DND-41 (cell line): ENCODE data around the gene ST6GALNAC5.

Source experiments
- ATAC-seq: fragments of 200-7000 bp; cut with Tn5 transposase; 3 replicates; pipeline ENCODE4 v1.9.1; 2021; ENCODE audit warnings: low read depth; ENCODE audit not compliant: insufficient read depth
- DNase-seq: peaks from one replicate; pipeline ENCODE4 v3.0.0-alpha.2; 2020
- H2AFZ ChIP-seq: 2 replicates; pipeline ENCODE4 v1.6.0; 2012; ENCODE audit warnings: low read depth, low read length
- H3K27ac ChIP-seq: 2 replicates; pipeline ENCODE4 v1.5.1; 2012; ENCODE audit warnings: low read length, inconsistent platforms
- H3K27me3 ChIP-seq: fragments of 200-600 bp; sonication (generic); 2 replicates; pipeline ENCODE4 v1.6.0; 2012; ENCODE audit warnings: low read length, mild to moderate bottlenecking, inconsistent platforms; ENCODE audit not compliant: insufficient read depth, poor library complexity
- H3K36me3 ChIP-seq: 2 replicates; pipeline ENCODE4 v1.5.1; 2012; ENCODE audit warnings: low read length, inconsistent platforms; ENCODE audit not compliant: insufficient read depth
- H3K4me1 ChIP-seq: 2 replicates; pipeline ENCODE4 v1.5.1; 2012; ENCODE audit warnings: mild to moderate bottlenecking, low read length; ENCODE audit not compliant: insufficient read depth
- H3K4me2 ChIP-seq: 2 replicates; pipeline ENCODE4 v1.6.0; 2012; ENCODE audit warnings: mild to moderate bottlenecking, moderate library complexity, low read length, inconsistent platforms; ENCODE audit not compliant: insufficient read depth
- H3K4me3 ChIP-seq, 2 experiments: fragments of 200-600 bp in 1 of 2; shearing (Covaris generic) in 1 of 2; 2 replicates each; pipeline ENCODE4 v1.5.1; 2012 to 2016; ENCODE audit warnings: inconsistent platforms in 2 of 2, low read length in 2 of 2, mild to moderate bottlenecking in 2 of 2, low read depth in 1 of 2, moderate library complexity in 1 of 2
- H3K79me2 ChIP-seq: 2 replicates; pipeline ENCODE4 v1.6.0; 2012; ENCODE audit warnings: low read length, inconsistent platforms; ENCODE audit not compliant: insufficient read depth
- H3K9ac ChIP-seq: 2 replicates; pipeline ENCODE4 v1.6.0; 2012; ENCODE audit warnings: low read depth, mild to moderate bottlenecking, inconsistent platforms, low read length, moderate library complexity
- H3K9me3 ChIP-seq: 2 replicates; pipeline ENCODE4 v1.5.1; 2012; ENCODE audit warnings: low read length, moderate library complexity, mild to moderate bottlenecking, inconsistent platforms; ENCODE audit not compliant: insufficient read depth, severe bottlenecking
- H4K20me1 ChIP-seq: 2 replicates; pipeline ENCODE4 v1.6.0; 2012; ENCODE audit warnings: low read length; ENCODE audit not compliant: insufficient read depth
- EZH2 ChIP-seq: IDR thresholded peaks from 3 replicates; pipeline ENCODE4 v1.6.1; 2012; ENCODE audit warnings: borderline replicate concordance, low read depth, mild to moderate bottlenecking, moderate library complexity, low read length, inconsistent platforms; ENCODE audit not compliant: severe bottlenecking
- TF ChIP-seq, protein P1 (sequence below): IDR thresholded peaks from 2 replicates; pipeline ENCODE4 v1.5.1; 2012; ENCODE audit warnings: borderline replicate concordance, low read length, moderate library complexity, mild to moderate bottlenecking; ENCODE audit not compliant: poor library complexity, severe bottlenecking; ENCODE audit errors: extremely low read depth

ST6GALNAC5 gene

DNA sequence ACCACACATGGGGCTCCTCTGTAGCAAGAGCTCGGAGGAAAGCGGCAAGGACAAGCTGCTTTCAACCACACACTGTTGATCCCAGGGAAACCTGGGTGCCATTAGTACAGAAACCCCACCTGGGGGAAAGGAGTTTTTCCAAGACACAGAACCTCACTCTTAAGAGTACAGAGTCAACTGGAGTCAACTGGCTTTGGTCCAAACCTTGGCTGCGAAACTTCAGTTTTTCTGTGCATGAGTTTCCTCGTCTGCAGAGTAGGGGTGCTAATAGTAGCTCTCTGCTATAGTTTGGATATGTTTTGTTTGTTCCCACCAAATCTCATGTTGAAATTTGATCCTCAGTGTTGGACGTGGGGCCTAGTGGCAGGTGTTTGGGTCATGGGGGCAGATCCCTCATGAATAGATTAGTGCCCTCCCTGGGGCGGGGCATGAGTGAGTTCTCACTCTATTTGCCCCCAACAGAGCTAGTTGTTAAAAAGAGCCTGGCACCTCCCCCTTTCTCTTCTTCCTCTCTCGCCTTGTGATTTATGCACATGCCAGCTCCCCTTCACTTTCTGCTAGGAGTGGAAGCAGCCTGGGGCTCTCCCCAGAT lies 190.8 kb downstream of the ST6GALNAC5 start:
- ATAC-seq (no peak), DNase-seq (no peak)
- H3K9ac ChIP-seq = no peak overlapping the region
- no peaks in the 10 kb centered on the region for H3K4me1 ChIP-seq
- H3K4me3 ChIP-seq = no peak overlapping the region
- no peaks in the 10 kb centered on the region for H3K36me3 ChIP-seq
- H3K27me3 ChIP-seq = no peaks in the 10 kb centered on the region
- no peaks in the 10 kb centered on the region for H3K9me3 ChIP-seq
- no peaks in the 10 kb centered on the region for H3K79me2 ChIP-seq
- TF ChIP-seq, protein P1, sequence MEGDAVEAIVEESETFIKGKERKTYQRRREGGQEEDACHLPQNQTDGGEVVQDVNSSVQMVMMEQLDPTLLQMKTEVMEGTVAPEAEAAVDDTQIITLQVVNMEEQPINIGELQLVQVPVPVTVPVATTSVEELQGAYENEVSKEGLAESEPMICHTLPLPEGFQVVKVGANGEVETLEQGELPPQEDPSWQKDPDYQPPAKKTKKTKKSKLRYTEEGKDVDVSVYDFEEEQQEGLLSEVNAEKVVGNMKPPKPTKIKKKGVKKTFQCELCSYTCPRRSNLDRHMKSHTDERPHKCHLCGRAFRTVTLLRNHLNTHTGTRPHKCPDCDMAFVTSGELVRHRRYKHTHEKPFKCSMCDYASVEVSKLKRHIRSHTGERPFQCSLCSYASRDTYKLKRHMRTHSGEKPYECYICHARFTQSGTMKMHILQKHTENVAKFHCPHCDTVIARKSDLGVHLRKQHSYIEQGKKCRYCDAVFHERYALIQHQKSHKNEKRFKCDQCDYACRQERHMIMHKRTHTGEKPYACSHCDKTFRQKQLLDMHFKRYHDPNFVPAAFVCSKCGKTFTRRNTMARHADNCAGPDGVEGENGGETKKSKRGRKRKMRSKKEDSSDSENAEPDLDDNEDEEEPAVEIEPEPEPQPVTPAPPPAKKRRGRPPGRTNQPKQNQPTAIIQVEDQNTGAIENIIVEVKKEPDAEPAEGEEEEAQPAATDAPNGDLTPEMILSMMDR = no peak
- TF ChIP-seq EZH2 = no peak
- H3K4me2 ChIP-seq = no peak overlapping the region
- H2AFZ ChIP-seq = no peak overlapping the region
- no peaks in the 10 kb centered on the region for H4K20me1 ChIP-seq
- H3K27ac ChIP-seq = no peak overlapping the region

DNA sequence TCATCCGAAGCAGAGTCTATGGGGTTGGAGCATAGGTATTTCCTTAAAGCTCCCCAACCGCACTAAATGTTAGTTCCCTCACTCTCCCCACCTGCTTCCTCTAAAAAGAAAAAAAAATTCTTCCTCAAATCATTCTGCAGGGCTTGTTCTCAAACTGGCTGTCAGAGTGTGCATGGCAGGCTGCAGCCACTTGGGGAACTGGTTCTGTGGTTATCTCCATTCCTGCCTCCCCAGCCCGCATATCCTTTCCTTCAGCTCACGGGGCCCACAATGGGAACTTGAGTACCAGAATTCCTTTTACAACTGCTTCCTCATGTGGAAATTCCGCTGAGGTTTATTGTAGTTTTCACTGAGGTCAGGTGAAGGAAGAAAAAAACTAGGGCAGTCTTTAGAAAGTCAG lies 192.7 kb downstream of the ST6GALNAC5 start:
- H3K79me2 ChIP-seq = no peaks in the 10 kb centered on the region
- no peaks in the 10 kb centered on the region for H4K20me1 ChIP-seq
- H3K4me1 ChIP-seq = no peaks in the 10 kb centered on the region
- no peak overlapping the region for H3K27ac ChIP-seq
- H3K9me3 ChIP-seq = no peaks in the 10 kb centered on the region
- H3K4me3 ChIP-seq = no peak overlapping the region
- ATAC-seq (no peak), DNase-seq (no peak)
- H2AFZ ChIP-seq = no peak overlapping the region
- H3K27me3 ChIP-seq = no peaks in the 10 kb centered on the region
- no peak for TF ChIP-seq EZH2
- TF ChIP-seq, protein P1 = no peak
- H3K4me2 ChIP-seq = no peak overlapping the region
- no peaks in the 10 kb centered on the region for H3K36me3 ChIP-seq
- no peak overlapping the region for H3K9ac ChIP-seq

DNA sequence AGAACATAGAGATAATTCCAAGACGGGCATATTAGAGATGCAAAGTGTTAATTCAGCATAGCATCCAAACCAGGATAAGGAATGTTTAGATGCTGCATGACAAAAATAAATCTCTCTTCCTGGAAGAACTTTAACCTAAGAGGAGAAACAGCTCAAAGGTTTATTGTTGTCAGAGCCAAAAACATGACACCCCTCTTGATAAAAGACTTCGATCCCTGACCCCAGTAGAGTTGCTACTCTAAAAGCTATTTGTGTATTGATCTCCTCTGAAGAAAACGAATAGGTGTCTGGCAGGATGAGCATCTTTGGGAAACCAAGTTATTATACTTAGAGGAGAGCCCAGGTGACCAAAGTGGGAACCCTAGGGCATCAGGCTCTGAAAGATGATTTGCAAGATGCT lies 193.9 kb downstream of the ST6GALNAC5 start:
- Histone ChIP-seq H3K36me3 (no peaks in the 10 kb centered on the region), H3K9me3 (no peaks in the 10 kb centered on the region)

More for the DNA sequence above, 193.9 kb downstream of the ST6GALNAC5 start:
- H4K20me1 ChIP-seq = no peaks in the 10 kb centered on the region
- H3K4me1 ChIP-seq = no peaks in the 10 kb centered on the region
- no peak overlapping the region for H3K4me3 ChIP-seq
- no peak overlapping the region for H2AFZ ChIP-seq
- H3K27ac ChIP-seq = no peak overlapping the region
- H3K79me2 ChIP-seq = no peaks in the 10 kb centered on the region
- no peak for DNase-seq
- H3K4me2 ChIP-seq = no peak overlapping the region
- no peak for ATAC-seq
- no peak overlapping the region for H3K9ac ChIP-seq
- no peaks in the 10 kb centered on the region for H3K27me3 ChIP-seq
- TF ChIP-seq, protein P1 = no peak
- no peak for TF ChIP-seq EZH2
